Effector CD4-positive, alpha-beta T cell (primary cell): ENCODE data around the gene HOGA1.

ENCODE experiments used
- DNase-seq: peaks from one replicate; pipeline ENCODE4 v3.0.0-alpha.2; 2020

Gene HOGA1

DNA sequence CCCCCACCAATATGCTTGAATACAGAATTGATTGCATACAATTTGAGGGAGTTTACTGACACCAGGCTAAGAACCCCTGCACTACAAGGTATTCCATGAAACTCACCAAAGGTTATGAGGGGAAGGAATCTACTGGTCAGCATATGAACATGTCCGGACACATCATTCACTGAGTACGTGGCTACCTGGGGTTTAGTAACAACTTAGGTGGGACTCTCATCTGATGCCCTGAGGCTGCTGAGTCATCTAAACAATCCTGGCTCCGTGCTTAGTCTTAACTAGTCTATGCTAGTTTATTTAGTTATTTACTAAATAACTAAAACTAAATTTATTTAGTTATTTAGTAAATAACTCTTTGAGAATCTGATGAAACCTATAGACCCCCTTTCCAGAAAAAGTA is 67.6 kb downstream of the HOGA1 start:
- DNase-seq: no peak

DNA sequence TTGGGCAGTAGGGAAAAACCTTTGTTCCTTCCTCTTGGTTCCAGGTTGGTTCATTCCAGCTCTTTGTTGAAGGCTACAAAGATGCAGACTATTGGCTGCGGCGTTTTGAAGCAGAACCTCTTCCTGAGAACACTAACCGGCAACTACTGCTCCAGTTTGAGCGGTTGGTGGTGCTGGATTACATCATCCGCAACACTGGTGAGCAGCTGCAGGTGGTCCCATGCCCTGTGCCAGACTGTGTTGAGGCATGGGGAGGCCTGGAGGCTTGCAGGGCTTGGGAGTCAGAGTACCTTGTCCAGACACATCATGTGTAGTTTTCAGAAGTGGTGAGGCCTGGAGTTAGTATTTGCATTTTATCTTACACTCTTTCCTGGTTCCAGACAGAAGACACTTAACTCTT is 72.6 kb downstream of the HOGA1 start:
- DNase-seq: no peak

DNA sequence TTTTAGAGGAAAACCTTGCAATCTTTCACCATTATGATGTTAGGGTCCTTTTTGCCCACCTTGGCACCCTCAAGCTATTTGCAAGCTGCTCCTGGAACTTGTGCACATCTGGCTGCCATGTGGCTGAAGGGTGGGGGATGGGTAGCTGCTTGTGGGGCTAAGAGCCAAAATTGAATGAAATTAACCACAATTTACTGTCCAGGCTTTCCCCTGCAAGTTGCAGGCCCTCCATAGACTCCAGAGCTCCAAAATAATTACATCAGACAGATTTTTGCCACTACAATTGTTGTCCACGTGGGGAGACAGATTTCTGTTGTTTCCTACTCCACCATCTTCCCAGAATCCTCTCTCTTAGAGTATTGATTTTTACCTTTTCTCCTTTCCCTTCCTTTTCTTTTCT is 75.4 kb downstream of the HOGA1 start:
- DNase-seq: no peak
